Measurements from ENCODE around the gene SMOC1.

SMOC1 gene, protein sequence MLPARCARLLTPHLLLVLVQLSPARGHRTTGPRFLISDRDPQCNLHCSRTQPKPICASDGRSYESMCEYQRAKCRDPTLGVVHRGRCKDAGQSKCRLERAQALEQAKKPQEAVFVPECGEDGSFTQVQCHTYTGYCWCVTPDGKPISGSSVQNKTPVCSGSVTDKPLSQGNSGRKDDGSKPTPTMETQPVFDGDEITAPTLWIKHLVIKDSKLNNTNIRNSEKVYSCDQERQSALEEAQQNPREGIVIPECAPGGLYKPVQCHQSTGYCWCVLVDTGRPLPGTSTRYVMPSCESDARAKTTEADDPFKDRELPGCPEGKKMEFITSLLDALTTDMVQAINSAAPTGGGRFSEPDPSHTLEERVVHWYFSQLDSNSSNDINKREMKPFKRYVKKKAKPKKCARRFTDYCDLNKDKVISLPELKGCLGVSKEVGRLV

DNA sequence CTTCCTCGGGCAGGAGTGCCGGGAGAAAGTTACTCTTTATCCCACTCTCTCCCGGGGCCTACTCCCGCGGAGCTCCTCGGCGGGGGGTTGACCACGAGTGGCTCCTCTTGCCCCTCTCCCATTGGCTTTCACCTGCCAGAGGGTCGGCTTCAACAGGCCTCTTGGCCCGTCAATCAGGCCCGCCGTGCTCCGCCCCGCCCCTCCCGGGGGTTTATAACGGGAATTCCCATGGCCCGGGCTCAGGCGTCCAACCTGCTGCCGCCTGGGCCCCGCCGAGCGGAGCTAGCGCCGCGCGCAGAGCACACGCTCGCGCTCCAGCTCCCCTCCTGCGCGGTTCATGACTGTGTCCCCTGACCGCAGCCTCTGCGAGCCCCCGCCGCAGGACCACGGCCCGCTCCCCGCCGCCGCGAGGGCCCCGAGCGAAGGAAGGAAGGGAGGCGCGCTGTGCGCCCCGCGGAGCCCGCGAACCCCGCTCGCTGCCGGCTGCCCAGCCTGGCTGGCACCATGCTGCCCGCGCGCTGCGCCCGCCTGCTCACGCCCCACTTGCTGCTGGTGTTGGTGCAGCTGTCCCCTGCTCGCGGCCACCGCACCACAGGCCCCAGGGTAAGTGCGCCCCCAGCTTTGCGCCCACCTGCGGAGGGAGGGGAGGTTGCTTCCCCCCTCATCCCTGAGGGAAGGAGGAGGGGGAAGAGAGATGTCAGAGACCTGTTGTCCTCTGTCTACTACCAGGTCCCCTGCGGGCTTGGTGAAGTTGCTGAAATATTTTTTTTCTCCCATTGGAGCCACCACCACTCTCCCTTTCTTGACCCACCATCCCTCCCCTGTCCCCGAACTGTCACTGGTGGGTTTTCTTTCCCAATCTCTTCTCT lies at the start of gene SMOC1:
Gene SMOC1, plus strand, starts transcription at position 242 of the 869 bp plus-strand sequence. Its CDS starts 263 bp downstream, at position 505.
- DNase-seq (ENCODE audit: low spot score): no peak

DNA sequence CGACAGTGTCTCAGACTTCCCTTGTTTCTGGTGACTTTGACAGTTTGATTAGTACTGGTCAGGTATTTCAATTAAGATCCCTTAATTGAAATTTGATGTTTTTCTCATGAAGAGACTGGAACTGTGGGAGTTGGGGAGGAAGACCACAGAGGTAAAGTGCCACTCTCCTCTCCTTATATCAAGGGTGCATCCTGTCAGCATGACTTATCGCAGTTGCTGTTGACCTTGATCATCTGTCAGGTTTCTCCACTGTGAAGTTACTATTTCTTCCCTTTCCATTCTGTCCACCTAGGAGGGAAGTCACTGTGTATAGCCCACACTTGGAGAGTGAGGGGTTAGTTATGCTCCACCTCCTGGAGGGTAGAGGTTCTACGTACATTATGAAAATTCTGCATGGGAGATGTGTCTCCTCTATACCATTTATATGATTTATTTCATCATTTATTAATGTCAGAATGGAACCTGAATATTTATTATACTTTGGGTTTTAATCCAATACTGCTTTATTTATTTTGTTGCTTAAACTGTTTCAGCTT lies 40.3 kb upstream of the SMOC1 start:
- DNase-seq (ENCODE audit: low spot score): no peak

DNA sequence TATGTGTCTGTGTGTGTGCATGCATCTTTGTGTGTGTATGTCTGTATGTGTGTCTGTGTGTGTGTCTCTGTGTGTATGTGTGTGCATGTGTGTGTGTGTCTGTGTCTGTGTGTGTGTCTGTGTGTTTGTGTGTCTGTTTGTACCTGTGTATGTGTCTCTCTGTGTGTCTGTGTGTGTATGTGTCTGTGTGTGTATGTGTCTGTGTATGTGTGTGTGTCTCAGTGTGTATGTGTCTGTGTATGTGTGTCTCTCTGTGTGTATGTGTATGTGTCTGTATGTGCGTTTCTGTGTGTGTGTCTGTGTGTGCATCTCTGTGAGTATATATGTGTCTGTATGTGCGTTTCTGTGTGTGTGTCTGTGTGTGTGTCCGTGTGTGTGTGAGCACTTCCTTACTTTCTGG lies 39.6 kb upstream of the SMOC1 start:
- DNase-seq (ENCODE audit: low spot score): no peak

DNA sequence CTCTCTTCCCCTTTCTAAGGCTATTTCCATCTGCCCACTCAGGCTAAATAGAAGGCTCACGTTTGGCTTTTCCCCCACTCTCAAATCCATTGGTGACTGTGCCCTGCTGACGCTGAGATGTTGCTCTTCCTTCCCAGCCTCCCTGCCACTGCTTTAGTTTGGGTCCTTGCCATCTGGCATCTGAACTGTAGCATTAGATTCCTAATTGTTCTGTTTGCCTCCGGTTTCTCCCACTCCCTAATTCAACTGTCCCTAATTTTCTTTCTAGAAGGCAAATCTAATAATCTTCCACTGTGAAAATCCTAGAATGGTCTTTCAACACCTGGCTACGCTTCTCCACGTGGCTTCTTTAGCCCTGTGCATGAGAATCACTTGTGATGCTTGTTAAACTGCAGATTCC lies 37.6 kb upstream of the SMOC1 start:
- no peak for DNase-seq (ENCODE audit: low spot score)

DNA sequence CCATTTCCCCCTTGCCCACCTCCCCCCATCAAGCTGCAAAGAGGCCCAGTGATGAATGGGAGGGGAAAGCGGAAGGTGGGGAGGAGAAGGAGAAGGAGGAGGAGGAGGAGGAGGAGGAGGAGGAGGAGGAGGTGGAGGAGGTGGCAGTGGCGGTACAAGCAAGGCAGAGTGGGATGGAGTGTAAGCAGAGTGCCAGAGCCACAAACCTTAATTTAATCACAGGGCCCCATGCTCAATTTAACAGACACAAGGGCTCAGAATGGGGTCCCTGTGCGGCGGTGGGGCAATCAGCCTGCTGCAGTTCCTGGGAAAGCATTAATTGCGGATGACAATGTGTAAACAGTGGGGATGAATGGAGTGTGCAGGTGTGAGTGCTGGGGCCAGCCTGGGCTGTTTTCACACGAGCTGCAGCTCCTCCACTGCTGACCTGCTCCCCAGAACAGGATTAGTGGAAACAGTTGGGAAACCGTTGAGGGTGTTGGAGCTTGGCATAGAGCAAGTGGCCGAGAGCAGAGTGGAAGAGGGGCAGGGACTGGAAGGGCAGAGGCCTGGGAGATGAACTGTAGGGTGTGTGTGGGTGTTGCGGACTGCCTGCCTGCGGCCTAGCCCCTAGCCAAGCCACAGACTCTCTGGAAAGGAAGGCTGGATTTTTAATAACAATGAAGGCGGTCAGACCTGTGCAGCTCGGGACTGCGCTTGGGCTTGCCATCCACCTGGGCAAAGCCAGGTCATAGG lies 36.4 kb upstream of the SMOC1 start:
- DNase-seq (ENCODE audit: low spot score): no peak

DNA sequence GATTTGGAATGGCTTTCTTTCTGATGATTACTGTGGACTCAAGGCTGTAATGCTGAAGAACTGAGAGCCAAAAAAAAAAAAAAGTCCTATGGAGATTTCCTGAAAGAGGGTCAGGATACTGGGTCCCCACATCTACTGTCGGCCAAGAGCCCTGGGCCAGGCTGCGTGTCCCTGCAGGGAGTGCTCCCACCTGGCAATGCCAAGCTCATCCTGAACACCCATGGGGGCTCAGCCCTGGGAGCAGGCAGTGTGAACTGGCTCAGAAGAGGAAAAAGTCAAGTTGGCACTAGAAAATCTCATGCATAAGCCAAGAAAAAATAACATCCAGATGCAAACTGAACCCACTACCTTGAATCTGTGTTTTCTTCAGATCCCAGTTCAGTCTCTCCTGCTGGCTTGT lies 35.0 kb upstream of the SMOC1 start:
- DNase-seq (ENCODE audit: low spot score): no peak

DNA sequence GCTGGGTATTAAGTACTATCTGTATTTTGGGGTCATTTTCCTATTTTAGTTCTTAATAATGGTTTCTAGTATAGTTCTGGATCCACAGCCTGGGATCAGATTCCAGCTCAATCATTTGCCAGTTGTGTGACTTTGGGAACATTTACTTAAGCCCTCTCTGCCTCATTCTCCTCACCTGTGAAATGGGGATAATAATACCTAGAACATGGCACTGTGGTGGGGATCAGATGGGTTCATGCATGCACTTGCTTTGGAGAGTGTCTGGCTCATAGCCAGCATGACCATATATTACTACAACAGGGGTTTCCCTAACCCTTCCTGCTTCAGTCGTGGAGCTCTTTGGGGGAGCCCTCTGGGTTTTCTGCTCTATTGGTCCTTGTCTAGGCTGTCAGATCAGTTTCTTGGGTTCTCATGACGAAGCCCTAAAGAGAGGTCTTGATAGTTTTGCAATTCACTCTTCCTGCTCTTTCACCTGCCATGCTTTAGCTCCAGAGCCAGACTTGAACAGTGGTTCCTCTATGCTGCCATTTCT lies 34.1 kb upstream of the SMOC1 start:
- DNase-seq (ENCODE audit: low spot score): no peak

DNA sequence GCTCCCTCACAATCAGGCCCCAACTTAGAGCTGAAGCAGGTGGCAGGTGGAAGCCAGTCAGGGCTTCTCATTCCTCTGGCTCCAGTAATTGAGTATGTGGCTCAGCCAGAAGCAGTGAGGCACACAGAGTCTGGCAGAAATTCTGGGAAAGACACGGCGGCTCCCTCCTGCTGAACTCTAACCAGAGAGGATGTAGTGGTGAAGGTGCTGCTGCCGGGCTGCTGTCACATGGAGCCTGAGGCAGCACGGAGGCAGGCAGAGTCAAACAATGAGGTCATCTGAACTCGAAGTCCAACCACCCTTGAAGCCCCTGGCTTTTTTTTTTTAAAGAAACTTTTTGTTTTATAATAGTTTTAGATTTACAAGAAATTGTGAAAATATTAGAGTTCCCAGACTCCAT lies 33.4 kb upstream of the SMOC1 start:
- peak; percentile 58 for DNase-seq (ENCODE audit: low spot score)

DNA sequence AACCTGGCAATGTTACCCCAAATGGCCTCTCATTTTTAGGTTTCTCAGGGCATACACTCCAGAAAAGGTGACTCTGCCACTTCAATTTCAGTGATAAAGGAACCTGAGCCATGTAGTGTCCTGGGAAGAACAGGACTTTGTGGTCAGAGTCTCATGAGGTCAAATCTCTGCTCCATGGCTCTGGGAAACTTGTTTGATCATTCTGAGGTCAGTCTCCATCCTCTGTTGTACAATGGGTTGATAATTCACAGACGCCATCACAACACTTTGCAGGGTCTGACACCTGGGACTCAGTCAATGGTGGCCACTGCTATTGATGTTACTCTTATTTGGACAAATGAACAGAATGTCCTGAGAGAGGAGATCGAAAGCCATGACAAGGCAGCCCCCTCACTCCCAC lies 31.1 kb upstream of the SMOC1 start:
- no peak for DNase-seq (ENCODE audit: low spot score)

DNA sequence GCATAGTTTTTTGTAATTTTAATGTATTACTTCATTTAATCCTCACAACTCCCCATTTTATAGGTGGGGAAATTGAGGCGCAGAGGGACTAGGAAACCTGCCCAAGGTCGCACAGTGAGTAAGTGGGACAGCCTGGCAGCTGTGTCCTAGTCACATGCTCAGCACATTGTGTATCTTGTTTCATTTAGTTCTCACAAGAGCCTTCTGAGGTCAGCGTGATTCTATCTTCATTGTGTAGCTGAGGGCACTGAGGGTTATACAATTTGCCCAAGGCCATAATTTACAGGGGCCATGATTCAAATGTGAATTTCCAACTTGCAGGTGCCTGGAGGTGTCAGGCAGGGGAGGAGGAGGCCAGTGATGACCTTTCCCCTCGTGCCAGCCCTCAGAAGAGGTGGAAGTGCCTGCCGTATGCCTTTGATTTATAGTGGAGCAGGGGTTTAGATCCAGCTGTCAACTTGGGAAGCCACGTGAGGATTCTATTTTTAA lies 30.3 kb upstream of the SMOC1 start:
- peak; percentile 53 for DNase-seq (ENCODE audit: low spot score)

DNA sequence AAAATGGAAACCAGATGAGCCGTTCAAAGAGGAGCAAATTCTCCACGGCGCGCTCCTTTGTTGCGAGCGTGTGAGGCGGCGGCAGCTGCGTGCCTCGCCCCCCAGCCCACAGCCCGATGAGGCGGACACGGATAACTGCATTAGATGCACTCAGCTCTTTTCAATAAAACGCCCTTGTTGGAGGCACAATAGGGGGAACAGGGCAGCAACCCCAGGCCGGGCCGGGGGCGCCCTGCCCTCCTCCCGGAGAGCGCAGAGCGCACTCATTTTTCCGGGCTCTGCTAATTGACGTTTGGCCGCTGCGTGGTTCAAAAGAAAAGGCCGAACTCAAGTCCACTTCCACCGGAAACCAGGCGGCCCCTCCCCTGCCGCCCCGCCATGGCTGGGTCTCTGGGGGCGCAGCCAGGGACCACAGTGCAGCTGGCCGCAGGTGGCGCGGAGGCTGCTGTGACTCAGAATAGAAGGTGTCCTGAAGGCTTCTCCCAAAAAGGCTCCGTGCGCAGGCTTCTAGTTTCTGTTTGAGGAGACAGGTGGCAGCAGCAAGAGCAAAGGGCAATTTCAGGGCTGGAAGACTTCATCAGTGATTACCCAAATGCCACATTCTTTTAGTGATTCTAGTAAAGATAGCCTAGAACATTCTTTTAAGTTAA lies 29.0 kb upstream of the SMOC1 start:
- peak; percentile 89 for DNase-seq (ENCODE audit: low spot score)

DNA sequence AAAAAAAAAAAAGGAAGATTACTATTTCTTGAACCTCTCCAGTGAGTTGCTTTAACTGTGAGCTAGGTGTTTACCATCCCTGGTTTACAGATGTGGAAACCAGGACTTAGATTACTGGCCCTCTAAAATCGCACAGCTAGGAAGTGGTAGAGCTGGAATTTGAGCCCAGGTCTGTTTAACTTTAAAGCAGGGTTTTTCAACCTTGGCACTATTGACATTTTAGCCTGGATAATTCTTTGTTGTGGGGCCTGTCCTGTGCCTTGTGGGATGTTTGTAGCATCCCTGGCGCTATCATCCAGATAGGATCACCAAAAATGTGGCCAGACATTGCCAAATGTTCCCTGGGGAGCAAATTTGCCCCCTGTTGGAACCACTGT lies 28.5 kb upstream of the SMOC1 start:
- no peak for DNase-seq (ENCODE audit: low spot score)

DNA sequence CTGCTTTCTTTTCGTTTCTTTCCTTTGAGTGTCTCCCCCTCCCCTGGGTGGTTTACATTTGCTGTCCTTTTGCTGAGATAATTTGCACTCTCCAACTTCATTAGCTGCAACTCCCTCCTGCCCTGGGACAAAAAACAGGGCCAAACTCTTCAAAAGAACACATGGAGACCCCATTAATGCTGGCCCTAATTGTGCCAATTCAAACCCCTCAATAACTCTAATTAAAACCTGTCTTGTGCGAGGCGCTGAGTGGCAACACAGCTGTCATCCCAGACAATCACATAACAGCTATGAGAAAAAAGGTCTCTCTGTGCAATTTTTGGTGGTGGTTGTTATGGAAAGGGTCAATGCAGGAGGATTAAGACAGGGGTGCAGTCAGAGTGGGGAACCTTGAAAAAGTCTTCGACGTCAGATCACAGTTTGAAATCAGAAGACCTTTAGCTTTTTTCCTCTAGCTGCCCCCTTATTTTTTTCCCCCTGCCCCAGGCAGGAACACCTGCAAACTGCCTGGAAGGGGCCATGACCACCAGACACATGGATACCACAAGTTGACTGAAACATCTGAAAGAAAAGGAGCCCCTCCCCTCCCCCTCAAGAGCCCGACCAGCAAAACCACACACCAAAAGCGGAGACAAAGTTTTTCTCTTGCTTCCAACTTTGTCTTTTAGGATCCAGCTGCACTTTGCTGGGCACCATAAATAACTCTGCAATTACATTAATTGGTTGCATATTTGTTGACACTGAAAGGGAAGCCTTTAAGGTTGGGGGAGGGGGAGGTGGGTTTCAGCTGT lies 26.5 kb upstream of the SMOC1 start:
- no peak for DNase-seq (ENCODE audit: low spot score)

DNA sequence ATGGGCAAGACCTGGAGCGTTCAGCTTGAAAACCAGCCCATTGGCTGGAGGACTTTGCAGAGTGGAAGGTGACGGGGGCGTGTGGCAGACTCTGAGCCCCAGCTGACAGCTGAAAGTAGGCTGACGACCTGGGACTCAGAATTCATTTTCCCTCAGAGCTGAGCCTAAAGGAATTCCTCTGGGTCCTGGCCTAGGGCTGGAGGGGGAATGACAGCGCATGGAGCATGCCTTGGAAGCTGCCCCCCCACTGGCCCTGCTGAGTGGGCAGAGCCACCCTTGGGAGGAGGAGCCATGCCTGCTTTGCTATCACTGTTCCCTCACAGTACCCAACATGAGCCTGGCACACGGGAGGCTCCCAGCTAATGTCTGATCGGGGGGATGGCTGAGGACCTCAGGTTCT lies 25.4 kb upstream of the SMOC1 start:
- no peak for DNase-seq (ENCODE audit: low spot score)

DNA sequence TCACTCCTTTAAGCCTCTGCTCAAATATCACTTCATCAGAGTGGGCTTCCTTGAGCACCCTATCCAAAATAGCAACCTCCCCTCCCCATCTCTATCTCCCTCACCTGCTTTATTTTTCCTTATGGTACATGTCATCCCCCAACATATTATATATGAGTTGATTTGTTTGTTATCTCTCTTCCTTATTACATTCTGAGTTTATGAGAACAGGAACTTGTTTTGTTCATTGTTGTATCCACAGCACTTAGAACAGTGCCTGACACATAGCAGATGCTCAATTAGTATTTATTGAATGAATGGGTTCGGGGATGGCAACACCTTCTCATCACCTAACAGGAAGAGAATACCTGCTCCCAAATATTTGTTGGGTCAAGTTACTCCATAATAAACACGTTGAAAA lies 24.6 kb upstream of the SMOC1 start:
- no peak for DNase-seq (ENCODE audit: low spot score)

DNA sequence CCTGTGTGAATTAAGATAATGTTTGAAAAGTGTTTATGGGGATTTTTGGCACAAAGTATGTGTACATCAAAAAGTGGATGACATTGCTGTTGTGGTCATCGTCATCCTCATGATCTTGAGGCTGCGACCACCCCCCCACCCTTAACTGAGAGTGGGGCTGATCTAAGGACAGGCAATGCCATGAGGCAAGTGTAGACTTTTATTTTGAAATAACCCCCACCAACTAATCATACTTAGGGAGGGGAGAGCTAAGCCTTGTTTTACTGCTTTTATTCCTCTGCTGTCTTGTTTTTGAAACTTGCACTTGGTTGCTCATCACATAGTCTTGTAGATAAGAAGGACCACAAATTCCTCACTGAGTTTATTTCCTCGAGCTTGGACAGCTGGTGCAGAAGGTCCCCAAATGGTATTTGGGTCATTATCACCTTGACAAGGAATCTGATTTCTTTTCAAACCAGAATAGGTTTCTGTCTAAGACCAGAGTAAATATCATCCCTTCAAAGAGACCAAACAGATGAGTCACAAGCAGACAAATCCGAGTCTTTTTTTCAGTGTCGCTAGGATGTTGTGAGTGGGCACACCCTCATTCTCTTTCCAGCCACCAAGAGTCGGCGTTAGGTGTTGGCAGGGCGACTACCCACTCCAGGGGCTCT lies 23.9 kb upstream of the SMOC1 start:
- DNase-seq (ENCODE audit: low spot score): peak; percentile 68

DNA sequence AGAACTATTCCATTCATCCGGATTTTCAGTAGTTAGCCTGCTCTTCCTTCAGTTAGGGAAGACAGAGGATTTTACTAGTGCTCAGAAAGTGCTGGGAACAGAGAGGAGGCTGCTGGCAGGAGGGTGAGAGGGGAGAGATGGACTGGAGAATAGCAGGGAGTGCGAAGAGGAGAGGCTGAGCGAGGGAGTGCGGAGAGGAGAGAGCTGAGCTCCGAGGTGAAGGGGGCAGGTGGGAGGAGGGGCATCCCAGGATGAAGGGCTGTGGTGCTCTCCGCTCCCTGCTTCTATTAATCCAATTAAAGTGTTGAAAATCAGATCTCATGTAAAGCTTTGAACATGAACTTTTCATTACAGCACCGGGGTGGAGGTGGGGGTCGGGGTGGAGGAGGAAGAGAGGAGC lies 20.4 kb upstream of the SMOC1 start:
- DNase-seq (ENCODE audit: low spot score): no peak

DNA sequence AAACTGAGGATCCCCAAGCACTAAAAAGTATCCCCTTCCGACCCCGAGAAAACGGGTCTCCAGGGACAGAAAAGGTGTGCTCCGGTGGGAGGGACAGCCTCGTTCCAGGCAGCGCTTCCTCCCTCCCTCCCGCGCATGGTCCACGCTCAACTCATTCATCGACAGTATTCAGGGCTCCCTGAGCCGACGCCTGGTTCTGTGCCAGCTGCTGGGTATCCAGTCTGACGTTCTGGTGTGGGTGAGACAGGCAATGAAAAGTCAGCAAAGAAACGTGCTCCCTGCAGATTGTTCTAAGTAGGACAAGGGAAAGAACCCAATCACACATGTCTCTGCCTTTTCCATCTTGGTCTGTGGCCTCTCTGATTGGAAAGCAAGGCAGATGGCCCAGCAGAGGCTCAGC lies 19.6 kb upstream of the SMOC1 start:
- no peak for DNase-seq (ENCODE audit: low spot score)

DNA sequence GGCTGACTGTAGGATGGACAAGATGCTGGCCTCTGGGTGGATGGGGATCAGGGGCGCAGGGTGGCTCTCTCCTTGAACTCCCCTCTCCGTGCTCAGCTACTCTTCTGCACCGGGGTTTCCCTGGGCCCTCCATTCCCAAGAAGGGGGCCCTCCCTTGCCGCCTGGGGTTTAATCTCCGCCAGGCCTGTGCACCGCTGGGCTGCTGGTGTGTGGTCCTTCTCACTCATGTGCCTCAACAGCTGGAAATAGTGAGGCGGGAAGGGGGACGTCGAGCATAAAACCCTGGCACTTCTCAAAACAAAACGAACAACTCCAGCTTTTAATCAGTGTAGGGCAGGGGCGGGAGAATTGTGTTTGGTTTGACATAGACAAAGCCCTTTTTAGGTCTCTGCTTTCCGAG lies 19.0 kb upstream of the SMOC1 start:
- DNase-seq (ENCODE audit: low spot score): no peak

DNA sequence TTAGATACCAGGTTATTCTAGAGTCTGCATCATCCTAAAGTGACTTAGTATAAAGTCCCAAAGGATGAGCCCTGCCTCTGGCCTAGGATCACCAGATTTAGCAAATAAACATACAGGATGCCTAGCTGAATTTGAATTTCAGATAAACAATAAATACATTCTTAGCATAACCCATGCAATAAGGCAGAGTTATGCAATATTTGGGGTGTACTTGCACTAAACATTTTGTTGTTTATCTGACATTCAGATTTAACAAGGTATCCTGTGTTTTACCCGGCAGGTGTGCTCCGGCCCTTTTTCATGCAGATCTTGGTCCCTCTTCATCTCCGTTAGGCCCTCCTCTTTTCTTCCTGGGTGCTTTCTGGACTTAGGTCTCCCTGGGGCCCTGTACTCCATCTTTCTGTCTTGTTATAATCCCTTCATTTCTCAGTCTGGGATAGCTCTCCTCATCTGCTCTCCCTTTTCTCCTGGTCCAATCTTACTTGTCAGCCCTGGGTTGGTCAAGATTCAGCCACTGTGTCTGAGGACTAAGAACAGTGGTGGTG lies 18.1 kb upstream of the SMOC1 start:
- no peak for DNase-seq (ENCODE audit: low spot score)
